ENCODE data around the gene PRDX3. TPM values are rescaled to one million over a fixed set of nuclear protein-coding genes. Genes with fewer than 3 reads are reported as not detected.
"Not testable (repeated sequence)": the region's sequence is repeated elsewhere in the genome, so short reads cannot be mapped to it uniquely, and the experiment has no call there.

Gene PRDX3
- polyA plus RNA-seq, 1 donor = 305 TPM

GRCh38 chr10:119166118-119166500, 12.5 kb downstream of the PRDX3 start:
- no peak for DNase-seq

GRCh38 chr10:119165171-119166117, 13.2 kb downstream of the PRDX3 start, which contains the start of gene SFXN4:
SFXN4 (minus strand) TSS chr10:119165714; CDS start chr10:119165647, 67 bp downstream.
- peak; percentile 57 for DNase-seq

GRCh38 chr10:119162452-119163092, 16.0 kb downstream of the PRDX3 start:
- no peak for DNase-seq

GRCh38 chr10:119161680-119162451, 16.7 kb downstream of the PRDX3 start:
- peak; percentile 46 for DNase-seq

GRCh38 chr10:119159332-119159731, 19.3 kb downstream of the PRDX3 start:
- DNase-seq = no peak

- no peak for DNase-seq
Observed at GRCh38 chr10:119153661-119154060, 25.0 kb downstream of the PRDX3 start.

- DNase-seq = no peak
Observed at GRCh38 chr10:119153041-119153440, 25.6 kb downstream of the PRDX3 start.

GRCh38 chr10:119151601-119152000, 27.0 kb downstream of the PRDX3 start:
- not testable (repeated sequence) for DNase-seq

- no peak for DNase-seq
Observed at GRCh38 chr10:119149729-119150128, 28.9 kb downstream of the PRDX3 start.

- no peak for DNase-seq
Observed at GRCh38 chr10:119149157-119149556, 29.5 kb downstream of the PRDX3 start.

GRCh38 chr10:119143657-119144056, 35.0 kb downstream of the PRDX3 start:
- no peak for DNase-seq

- DNase-seq = no peak
Observed at GRCh38 chr10:119140603-119141245, 37.9 kb downstream of the PRDX3 start.

- no peak for DNase-seq
Observed at GRCh38 chr10:119139464-119140067, 39.0 kb downstream of the PRDX3 start.

GRCh38 chr10:119138346-119139306, 40.0 kb downstream of the PRDX3 start:
- no peak for DNase-seq

- DNase-seq = not testable (repeated sequence)
Observed at GRCh38 chr10:119137878-119138277, 40.7 kb downstream of the PRDX3 start.

- no peak for DNase-seq
Observed at GRCh38 chr10:119136084-119136483, 42.5 kb downstream of the PRDX3 start.

GRCh38 chr10:119135513-119135881, 43.1 kb downstream of the PRDX3 start:
- no peak for DNase-seq

GRCh38 chr10:119133949-119134348, 44.7 kb downstream of the PRDX3 start:
- DNase-seq = no peak

GRCh38 chr10:119132521-119133345, 45.9 kb downstream of the PRDX3 start:
- no peak for DNase-seq

Data from left kidney (tissue), 2 donors.